IMR-90 (cell line): ENCODE data around the gene FUT4. TPM values are rescaled to one million over a fixed set of nuclear protein-coding genes. Genes with fewer than 3 reads are reported as not detected.

Experiments
- ATAC-seq: fragments of 200-7000 bp; cut with Tn5 transposase; 2 replicates; pipeline ENCODE4 v1.9.1; 2020; ENCODE audit warnings: low read depth, mild to moderate bottlenecking, moderate library complexity
- BruUV-seq: library from RNA; stranded (reverse); fragments of 400-500 nt; replicated peaks from 2 replicates; lab custom pipeline; 2021; lab: Mats Ljungman, UMichigan
- CTCF ChIA-PET: fragments of 300-600 bp; formaldehyde crosslinking; extraction: SDS; loops from one replicate; lab custom pipeline; 2021; ENCODE audit warnings: antibody characterized with exemption; lab: Yijun Ruan, JAX
- POLR2A ChIA-PET: fragments of 300-600 bp; sonication (Branson Sonifier 250); formaldehyde crosslinking; loops from one replicate; lab custom pipeline; 2022; ENCODE audit warnings: antibody characterized with exemption; ENCODE audit not compliant: unreplicated experiment; lab: Charles Lee
- DNase-seq: peaks from one replicate; pipeline ENCODE4 v3.0.0; 2013
- H2AFZ ChIP-seq: replicated peaks from 2 replicates; pipeline ENCODE3; 2013; ENCODE audit warnings: low read length, mild to moderate bottlenecking; ENCODE audit not compliant: poor library complexity
- H2AK5ac ChIP-seq: 2 replicates; pipeline ENCODE4 v1.6.1; 2013; ENCODE audit warnings: low read depth, low read length, inconsistent platforms
- H2AK9ac ChIP-seq: replicated peaks from 2 replicates; pipeline ENCODE3; 2013; ENCODE audit warnings: mild to moderate bottlenecking, low read depth, low read length, moderate library complexity; ENCODE audit not compliant: poor library complexity
- H2BK120ac ChIP-seq: 2 replicates; pipeline ENCODE4 v1.6.1; 2013; ENCODE audit warnings: low read depth, low read length, inconsistent platforms
- H2BK15ac ChIP-seq: 3 replicates; pipeline ENCODE4 v1.6.1; 2013; ENCODE audit warnings: low read depth, low read length, inconsistent platforms
- H2BK20ac ChIP-seq: 2 replicates; pipeline ENCODE4 v1.6.1; 2013; ENCODE audit warnings: low read depth, mild to moderate bottlenecking, inconsistent platforms, low read length, moderate library complexity
- H2BK5ac ChIP-seq: 2 replicates; pipeline ENCODE4 v1.6.1; 2013; ENCODE audit warnings: mild to moderate bottlenecking, low read depth, low read length, inconsistent platforms; ENCODE audit not compliant: poor library complexity, severe bottlenecking
- H3K14ac ChIP-seq: replicated peaks from 2 replicates; pipeline ENCODE4 v1.6.1; 2013; ENCODE audit warnings: low read depth, low read length, inconsistent platforms
- H3K18ac ChIP-seq: 2 replicates; pipeline ENCODE4 v1.6.1; 2013; ENCODE audit warnings: low read depth, low read length, control low read depth
- H3K23ac ChIP-seq: 2 replicates; pipeline ENCODE4 v1.6.1; 2013; ENCODE audit warnings: low read depth, low read length, inconsistent platforms
- H3K27ac ChIP-seq: 2 replicates; pipeline ENCODE4 v1.5.1; 2013; ENCODE audit warnings: mild to moderate bottlenecking, control low read depth, low read length; ENCODE audit not compliant: insufficient read depth
- H3K27me3 ChIP-seq: 2 replicates; pipeline ENCODE4 v1.6.1; 2013; ENCODE audit warnings: low read length; ENCODE audit not compliant: control insufficient read depth, insufficient read depth
- H3K36me3 ChIP-seq: 2 replicates; pipeline ENCODE4 v1.6.1; 2013; ENCODE audit warnings: low read length, mixed read lengths; ENCODE audit not compliant: control insufficient read depth, insufficient read depth
- H3K4ac ChIP-seq: 2 replicates; pipeline ENCODE4 v1.6.1; 2013; ENCODE audit warnings: low read depth, low read length, inconsistent platforms
- H3K4me1 ChIP-seq: 2 replicates; pipeline ENCODE4 v1.6.1; 2013; ENCODE audit warnings: low read length, mixed read lengths; ENCODE audit not compliant: control insufficient read depth, insufficient read depth
- H3K4me2 ChIP-seq: 2 replicates; pipeline ENCODE4 v1.6.1; 2013; ENCODE audit warnings: low read depth, mild to moderate bottlenecking, control low read depth, low read length, moderate library complexity
- H3K4me3 ChIP-seq: 2 replicates; pipeline ENCODE4 v1.5.1; 2013; ENCODE audit warnings: low read depth, mild to moderate bottlenecking, control low read depth, low read length, moderate library complexity; ENCODE audit not compliant: insufficient read depth
- H3K56ac ChIP-seq: 2 replicates; pipeline ENCODE4 v1.6.1; 2013; ENCODE audit warnings: low read length, inconsistent platforms; ENCODE audit not compliant: insufficient read depth; ENCODE audit errors: extremely low read depth
- H3K79me1 ChIP-seq, 2 experiments: 2 replicates each; pipeline ENCODE4 v1.6.1; 2013; ENCODE audit warnings: low read length in 2 of 2, inconsistent platforms in 1 of 2, low read depth in 1 of 2
- H3K9ac ChIP-seq: 2 replicates; pipeline ENCODE4 v1.6.1; 2013; ENCODE audit warnings: low read depth, low read length, control low read depth
- H3K9me1 ChIP-seq: 2 replicates; pipeline ENCODE4 v1.6.1; 2013; ENCODE audit warnings: low read length, inconsistent platforms; ENCODE audit not compliant: insufficient read depth
- H3K9me3 ChIP-seq: 2 replicates; pipeline ENCODE4 v1.6.1; 2013; ENCODE audit warnings: low read length; ENCODE audit not compliant: control insufficient read depth, insufficient read depth
- H4K20me1 ChIP-seq: 2 replicates; pipeline ENCODE4 v1.6.1; 2013; ENCODE audit warnings: low read length, inconsistent platforms; ENCODE audit not compliant: insufficient read depth
- H4K5ac ChIP-seq: 2 replicates; pipeline ENCODE4 v1.6.1; 2013; ENCODE audit warnings: mild to moderate bottlenecking, low read depth, low read length, control low read depth
- H4K8ac ChIP-seq, 2 experiments: 2 replicates each; pipeline ENCODE4 v1.6.1; 2013; ENCODE audit warnings: low read depth in 2 of 2, low read length in 2 of 2, control low read depth in 1 of 2, inconsistent platforms in 1 of 2
- H4K91ac ChIP-seq: 2 replicates; pipeline ENCODE4 v1.6.1; 2013; ENCODE audit warnings: low read depth, low read length, inconsistent platforms; ENCODE audit not compliant: insufficient read depth
- CEBPB ChIP-seq: IDR thresholded peaks from 2 replicates; pipeline ENCODE4 v1.6.1; 2012; ENCODE audit warnings: low read depth, low read length, improper control_type of control experiment
- CHD1 ChIP-seq: IDR thresholded peaks from 2 replicates; pipeline ENCODE4 v1.6.1; 2012; ENCODE audit warnings: low read depth, low read length, improper control_type of control experiment
- WGBS, 2 experiments: methylation state at CpG; one replicate each; pipeline versions ENCODE4 v1.1.5 to v1.1.7; 2013; ENCODE audit warnings: missing lambda C conversion rate in 2 of 2; ENCODE audit not compliant: insufficient read length in 1 of 2; ENCODE audit errors: extremely low coverage in 2 of 2; 5-methylcytosine and 5-hydroxymethylcytosine counted together
- dilution Hi-C: fragments of 300-500 bp; cut with HindIII; formaldehyde crosslinking; loops from one replicate; pipeline ENCODE4 v1.14.3; 2018; ENCODE audit warnings: low sequenced_read_pairs; ENCODE audit not compliant: unreplicated experiment
- in situ Hi-C: fragments of 300-500 bp; cut with MboI; formaldehyde crosslinking; loops from 3 replicates; pipeline ENCODE4 v1.14.3; 2019; ENCODE audit warnings: low sequenced_read_pairs, inconsistent platforms, mixed read lengths
- intact Hi-C: fragments of 100-400 bp; cut with micrococcal nuclease; formaldehyde crosslinking; loops from 2 replicates; pipeline ENCODE4 v1.10.0; 2022
- polyA plus RNA-seq, 3 experiments: library from polyadenylated mRNA; depleted of rRNA; stranded (reverse); fragments of >200 nt; gene quantifications; 2 replicates each; pipeline ENCODE4 v1.2.3, GENCODE V29; 2012; ENCODE audit warnings: low replicate concordance in 1 of 3
- total RNA-seq: library from RNA; depleted of rRNA; stranded (reverse); fragments of >200 nt; gene quantifications from 2 replicates; pipeline ENCODE4 v1.2.3, GENCODE V29; 2012

The FUT4 gene
- total and polyA plus RNA-seq, 2 of the 4 experiments (the other 2 are of a cell fraction), result 2.2 to 2.4 TPM

DNA sequence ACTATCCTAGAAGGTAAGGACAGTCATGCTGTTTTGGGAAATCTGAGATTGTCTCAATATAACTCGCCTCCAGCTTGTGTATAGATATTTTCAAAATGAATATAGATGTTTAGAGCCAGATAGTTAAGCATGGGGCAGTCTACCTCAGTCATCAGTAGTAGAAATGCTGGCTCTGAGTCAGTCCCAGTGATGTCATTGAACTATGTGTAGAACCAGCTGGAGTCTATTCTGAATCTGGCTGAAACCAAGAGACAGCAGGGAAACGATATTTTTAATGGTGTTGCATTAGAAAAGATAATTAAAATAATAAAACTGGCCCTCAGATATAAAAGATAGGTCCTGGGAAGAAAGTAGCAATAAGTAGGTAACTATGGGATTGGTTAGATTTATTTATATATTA, 49.3 kb downstream of the FUT4 start:
- peaks cover 2% of the 10 kb centered on the region; the same call in 1 of the 2 replicates for H3K4me1 ChIP-seq
- H3K27ac ChIP-seq, result no peak overlapping the region
- no peak overlapping the region for H3K4me2 ChIP-seq
- ChIA-PET CTCF (no interaction called here), POLR2A (no interaction called here)
- H3K79me1 ChIP-seq, result no peaks in the 10 kb centered on the region
- H2BK120ac ChIP-seq, result no peak overlapping the region
- no peak overlapping the region for H2AK5ac ChIP-seq
- no peak overlapping the region for H3K9ac ChIP-seq
- H3K4me3 ChIP-seq, result no peak overlapping the region
- H2AFZ ChIP-seq, result no peak overlapping the region
- H3K9me3 ChIP-seq, result no peaks in the 10 kb centered on the region
- no TSS peak for BruUV-seq
- peak; percentile 72 for DNase-seq
- no peak overlapping the region for H2BK5ac ChIP-seq
- no peak overlapping the region for H3K23ac ChIP-seq
- WGBS, 2 experiments, result no CpG with 5 or more reads among the region's 2 CpGs
- H2AK9ac ChIP-seq, result no peak overlapping the region
- H2BK20ac ChIP-seq, result no peak overlapping the region
- H3K18ac ChIP-seq, result no peak overlapping the region
- no peak for TF ChIP-seq CHD1
- TF ChIP-seq CEBPB, result no peak
- H3K9me1 ChIP-seq, result no peaks in the 10 kb centered on the region
- no peak overlapping the region for H3K56ac ChIP-seq
- H3K27me3 ChIP-seq, result peaks cover 5% of the 10 kb centered on the region
- peak; percentile 66 for ATAC-seq
- H4K8ac ChIP-seq, result no peak overlapping the region
- H4K5ac ChIP-seq, result no peak overlapping the region
- no peak overlapping the region for H3K4ac ChIP-seq
- H4K91ac ChIP-seq, result no peak overlapping the region
- no peak overlapping the region for H2BK15ac ChIP-seq
- dilution Hi-C loops, result no loop called here
- no peak overlapping the region for H3K14ac ChIP-seq
- intact Hi-C loops, result no loop called here
- in situ Hi-C loops, result no loop called here
- no peaks in the 10 kb centered on the region for H3K36me3 ChIP-seq
- H4K20me1 ChIP-seq, result no peaks in the 10 kb centered on the region
